Activated T-cell treated with anti-CD3 and anti-CD28 coated beads for 24 hours (primary cell): ENCODE measurements around the gene HIC1.
"Not testable (repeated sequence)": the region's sequence is repeated elsewhere in the genome, so short reads cannot be mapped to it uniquely, and the experiment has no call there.

Source experiments
- DNase-seq: peaks from one replicate; pipeline ENCODE4 v3.0.0-alpha.2; 2020; ENCODE audit warnings: low read depth

HIC1 gene

GRCh38 chr17:2054512-2055291 lies at the start of gene HIC1:
Gene HIC1 (plus strand): TSS chr17:2055103. CDS start chr17:2056691, 1,588 bp downstream.
- peak; percentile 78 for DNase-seq

- DNase-seq, result no peak
Measured at GRCh38 chr17:2008332-2009126, 46.4 kb upstream of the HIC1 start.

- DNase-seq, result no peak
Measured at GRCh38 chr17:2009737-2010136, 45.2 kb upstream of the HIC1 start.

- no peak for DNase-seq
Measured at GRCh38 chr17:2011411-2012371, 43.2 kb upstream of the HIC1 start.

- no peak for DNase-seq
Measured at GRCh38 chr17:2012499-2012898, 42.4 kb upstream of the HIC1 start.

GRCh38 chr17:2013220-2013993 lies 41.5 kb upstream of the HIC1 start:
- not testable (repeated sequence) for DNase-seq

GRCh38 chr17:2013994-2014317 lies 40.9 kb upstream of the HIC1 start:
- no peak for DNase-seq

- DNase-seq, result no peak
Measured at GRCh38 chr17:2015314-2015713, 39.6 kb upstream of the HIC1 start.

- no peak for DNase-seq
Measured at GRCh38 chr17:2016494-2016893, 38.4 kb upstream of the HIC1 start.

GRCh38 chr17:2017274-2017941 lies 37.5 kb upstream of the HIC1 start:
- no peak for DNase-seq

- no peak for DNase-seq
Measured at GRCh38 chr17:2018716-2019510, 36.0 kb upstream of the HIC1 start.

GRCh38 chr17:2019723-2020122 lies 35.2 kb upstream of the HIC1 start:
- DNase-seq, result no peak

- no peak for DNase-seq
Measured at GRCh38 chr17:2020721-2021120, 34.2 kb upstream of the HIC1 start.

- no peak for DNase-seq
Measured at GRCh38 chr17:2022647-2023240, 32.2 kb upstream of the HIC1 start.

GRCh38 chr17:2023256-2023655 lies 31.6 kb upstream of the HIC1 start:
- no peak for DNase-seq

- no peak for DNase-seq
Measured at GRCh38 chr17:2023692-2024571, 31.0 kb upstream of the HIC1 start.

- DNase-seq, result no peak
Measured at GRCh38 chr17:2024572-2025219, 30.2 kb upstream of the HIC1 start.

- DNase-seq, result peak; percentile 64
Measured at GRCh38 chr17:2025220-2025621, 29.7 kb upstream of the HIC1 start, which contains the start of gene RTN4RL1. Gene RTN4RL1 (minus strand): TSS chr17:2025334. CDS start chr17:2024865, 469 bp downstream.
